RWPE2 (cell line): ENCODE results near the gene KLHDC7B.

Source experiments
- ATAC-seq: fragments of 200-7000 bp; cut with Tn5 transposase; 3 replicates; pipeline ENCODE4 v1.9.1; 2021; ENCODE audit warnings: low read depth
- DNase-seq: peaks from one replicate; pipeline ENCODE4 v3.0.0-alpha.2; 2020; ENCODE audit warnings: low spot score
- H3K27ac ChIP-seq: fragments of 450-650 bp; 2 replicates; pipeline ENCODE4 v1.5.1; 2017; ENCODE audit warnings: mild to moderate bottlenecking; ENCODE audit not compliant: poor library complexity, severe bottlenecking
- H3K27me3 ChIP-seq: fragments of 250-450 bp; sonication (Bioruptor Pico); 2 replicates; pipeline ENCODE4 v1.5.1; 2021; ENCODE audit warnings: mild to moderate bottlenecking, moderate library complexity; ENCODE audit not compliant: insufficient read depth, poor library complexity, severe bottlenecking
- H3K36me3 ChIP-seq: fragments of 250-450 bp; sonication (Bioruptor Pico); 2 replicates; pipeline ENCODE4 v1.5.1; 2020; ENCODE audit warnings: low read depth, mild to moderate bottlenecking, moderate library complexity
- H3K4me1 ChIP-seq: fragments of 250-450 bp; sonication (Bioruptor Pico); 2 replicates; pipeline ENCODE4 v1.5.1; 2021; ENCODE audit warnings: mild to moderate bottlenecking, moderate library complexity; ENCODE audit not compliant: insufficient read depth, poor library complexity, severe bottlenecking
- H3K4me3 ChIP-seq: fragments of 250-450 bp; sonication (Bioruptor Pico); 2 replicates; pipeline ENCODE4 v1.5.1; 2021; ENCODE audit warnings: mild to moderate bottlenecking, moderate library complexity; ENCODE audit not compliant: severe bottlenecking
- H3K9me3 ChIP-seq: fragments of 250-450 bp; sonication (Bioruptor Pico); 2 replicates; pipeline ENCODE4 v1.5.1; 2021; ENCODE audit warnings: mild to moderate bottlenecking, moderate library complexity; ENCODE audit not compliant: severe bottlenecking
- CTCF ChIP-seq: fragments of 450-650 bp; IDR thresholded peaks from one replicate; pipeline ENCODE4 v1.5.1; 2017; ENCODE audit warnings: mild to moderate bottlenecking, moderate library complexity; ENCODE audit not compliant: poor library complexity, severe bottlenecking

KLHDC7B gene

GRCh38 chr22:50548921-50549790 is 3.5 kb downstream of the KLHDC7B start:
- no peak overlapping the region for H3K4me3 ChIP-seq
- TF ChIP-seq CTCF: no peak
- H3K9me3 ChIP-seq: no peaks in the 10 kb centered on the region
- no peak overlapping the region for H3K27ac ChIP-seq
- peaks cover 6% of the 10 kb centered on the region for H3K4me1 ChIP-seq
- H3K27me3 ChIP-seq: no peaks in the 10 kb centered on the region
- H3K36me3 ChIP-seq: no peaks in the 10 kb centered on the region
- DNase-seq (no peak), ATAC-seq (no peak)

DNA sequence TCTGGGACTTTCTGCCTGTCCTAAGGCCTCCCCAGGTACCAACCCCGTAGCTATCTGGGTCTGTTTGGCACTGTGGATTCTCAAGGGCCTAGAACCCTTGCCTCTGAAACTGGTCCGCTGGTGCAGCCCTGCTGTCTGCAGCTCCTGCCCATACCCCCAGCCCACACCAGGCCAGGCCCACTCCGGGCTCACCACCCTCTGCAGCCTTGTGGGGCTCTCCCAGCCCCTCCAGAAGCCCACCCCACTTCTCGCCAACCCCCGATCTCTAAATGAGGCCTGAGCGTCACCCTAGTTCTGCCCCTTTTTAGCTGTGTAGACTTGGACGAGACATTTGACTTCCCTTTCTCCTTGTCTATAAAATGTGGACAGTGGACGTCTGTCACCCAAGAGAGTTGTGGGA is 4.7 kb downstream of the KLHDC7B start:
- Histone ChIP-seq H3K4me3 (no peak overlapping the region), H3K36me3 (no peaks in the 10 kb centered on the region), H3K27ac (no peak overlapping the region), H3K27me3 (no peaks in the 10 kb centered on the region), H3K4me1 (no peaks in the 10 kb centered on the region), H3K9me3 (no peaks in the 10 kb centered on the region)
- DNase-seq (no peak), ATAC-seq (no peak)
- TF ChIP-seq CTCF: no peak

- no peaks in the 10 kb centered on the region for H3K27me3 ChIP-seq
- ATAC-seq: no peak
- no peak for TF ChIP-seq CTCF
Measured at GRCh38 chr22:50551160-50551752, 5.6 kb downstream of the KLHDC7B start.

GRCh38 chr22:50553310-50553709 is 7.6 kb downstream of the KLHDC7B start:
- Histone ChIP-seq H3K9me3 (no peaks in the 10 kb centered on the region), H3K36me3 (no peaks in the 10 kb centered on the region), H3K27me3 (no peaks in the 10 kb centered on the region), H3K4me1 (no peaks in the 10 kb centered on the region), H3K27ac (no peak overlapping the region), H3K4me3 (no peak overlapping the region)
- ATAC-seq (no peak), DNase-seq (no peak)
- TF ChIP-seq CTCF: no peak

More at GRCh38 chr22:50551160-50551752, 5.6 kb downstream of the KLHDC7B start:
- no peak overlapping the region for H3K4me3 ChIP-seq
- H3K4me1 ChIP-seq: no peaks in the 10 kb centered on the region
- no peak for DNase-seq
- no peak overlapping the region for H3K27ac ChIP-seq
- H3K9me3 ChIP-seq: no peaks in the 10 kb centered on the region
- no peaks in the 10 kb centered on the region for H3K36me3 ChIP-seq

- H3K4me1 ChIP-seq: no peaks in the 10 kb centered on the region
- H3K36me3 ChIP-seq: no peaks in the 10 kb centered on the region
- no peaks in the 10 kb centered on the region for H3K9me3 ChIP-seq
- no peak overlapping the region for H3K27ac ChIP-seq
- no peak for ATAC-seq
- no peak for DNase-seq
- no peak for TF ChIP-seq CTCF
- no peak overlapping the region for H3K4me3 ChIP-seq
- H3K27me3 ChIP-seq: no peaks in the 10 kb centered on the region
Measured at GRCh38 chr22:50556703-50557102, 11.0 kb downstream of the KLHDC7B start.
